Right forelimb (tissue), 1 donor: ENCODE data around the gene HK3.

Experiments used
- DNase-seq: peaks from one replicate; pipeline ENCODE4 v3.0.0-alpha.2; 2018

The HK3 gene

DNA sequence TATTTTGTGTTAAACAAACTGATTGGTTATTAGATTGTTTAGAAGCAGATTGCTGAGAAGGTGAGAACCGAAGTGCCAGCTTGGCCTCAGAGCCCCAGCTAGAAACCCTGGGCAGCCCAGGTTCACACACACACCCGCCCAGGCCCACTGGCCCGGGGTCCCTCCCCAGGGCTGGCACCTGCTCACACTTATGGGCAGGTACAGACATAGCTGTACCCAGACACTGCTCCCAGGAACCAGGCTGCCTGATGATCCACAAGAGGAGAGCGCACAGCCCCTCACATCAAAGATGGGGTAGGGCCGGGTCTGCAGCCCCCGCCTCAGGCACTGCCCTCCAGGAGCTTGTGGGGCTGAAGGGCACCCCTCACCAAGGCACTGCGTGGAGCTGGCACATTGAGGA lies 33.2 kb downstream of the HK3 start:
- no peak for DNase-seq

DNA sequence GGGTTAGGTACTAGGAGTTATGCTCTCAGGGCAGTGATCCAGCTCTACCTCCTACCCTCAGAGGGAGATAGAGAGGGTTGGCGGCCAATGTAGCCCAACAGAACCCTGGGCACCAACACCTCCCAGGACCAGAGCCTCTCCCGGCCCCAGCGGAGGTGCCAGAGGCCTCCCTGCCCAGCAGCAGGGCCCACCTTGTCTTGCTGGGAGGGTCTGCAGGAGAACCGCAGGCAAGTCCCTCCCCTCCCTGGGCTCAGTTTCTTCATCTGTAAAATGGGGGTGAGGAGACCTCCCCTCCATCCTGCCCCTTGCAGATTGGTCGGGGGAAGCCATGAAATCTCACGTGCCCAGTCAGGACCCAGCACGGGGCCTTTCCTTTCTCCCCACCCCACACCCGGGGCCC lies 34.4 kb downstream of the HK3 start:
- no peak for DNase-seq

DNA sequence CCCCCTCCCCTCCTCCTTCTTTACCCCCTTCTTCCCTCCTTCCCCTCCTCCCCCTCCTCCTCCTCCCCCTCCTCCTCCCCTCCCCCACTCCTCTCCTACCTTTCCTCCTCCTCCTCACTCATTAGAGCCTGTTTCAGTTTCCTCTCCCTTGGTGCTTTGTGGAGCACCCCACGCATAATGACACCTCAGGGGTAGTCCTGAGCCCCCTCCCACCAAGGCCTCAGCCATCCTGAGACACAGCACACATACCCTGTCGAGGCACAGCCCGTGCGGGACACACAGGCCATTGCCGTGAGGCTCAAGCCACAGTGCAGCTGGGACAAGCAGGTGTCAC lies 35.4 kb downstream of the HK3 start:
- no peak for DNase-seq

GRCh38 chr5:176863041-176863764 lies 35.9 kb downstream of the HK3 start:
- DNase-seq = no peak

- DNase-seq = no peak
Observed at GRCh38 chr5:176862330-176862995, 36.7 kb downstream of the HK3 start.

DNA sequence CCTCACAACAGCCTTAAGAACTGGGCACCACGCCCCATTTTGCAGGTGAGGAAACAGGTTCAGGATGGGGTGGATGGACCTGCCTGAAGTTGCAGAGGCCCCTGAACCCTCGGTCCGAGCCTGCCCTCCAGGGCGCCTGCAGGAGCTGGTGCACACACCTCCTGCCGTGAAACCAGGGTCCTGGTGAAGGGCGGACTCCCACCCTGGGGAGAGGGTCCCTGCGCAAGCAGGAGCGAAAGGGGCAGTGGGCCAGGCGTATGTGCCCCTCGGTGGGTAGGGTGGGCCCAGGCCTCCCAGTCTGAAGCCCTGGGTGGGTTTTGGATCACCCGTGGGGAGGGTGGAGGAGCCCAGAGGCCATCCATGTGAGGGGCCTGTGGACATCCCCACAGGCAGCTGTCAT lies 37.9 kb downstream of the HK3 start:
- no peak for DNase-seq

DNA sequence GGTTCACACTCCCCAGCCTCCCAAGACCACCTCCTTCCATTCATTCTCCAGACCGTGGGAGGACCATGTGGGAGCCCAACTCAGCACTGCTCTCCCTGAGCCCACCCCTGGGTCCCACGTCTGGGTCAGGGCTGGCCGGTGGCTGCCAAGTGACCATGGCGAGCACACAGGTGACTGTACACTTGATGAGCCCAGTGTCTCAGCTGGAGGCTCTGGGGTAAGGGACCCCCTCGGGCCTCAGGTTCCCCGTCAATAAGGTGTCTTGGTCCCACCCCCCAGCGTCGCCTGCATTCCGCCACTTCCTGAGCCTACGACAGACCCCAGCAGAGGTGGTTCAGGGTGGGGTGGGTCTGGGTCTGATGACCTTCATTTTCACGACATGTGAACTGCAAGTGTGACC lies 38.8 kb downstream of the HK3 start:
- no peak for DNase-seq

DNA sequence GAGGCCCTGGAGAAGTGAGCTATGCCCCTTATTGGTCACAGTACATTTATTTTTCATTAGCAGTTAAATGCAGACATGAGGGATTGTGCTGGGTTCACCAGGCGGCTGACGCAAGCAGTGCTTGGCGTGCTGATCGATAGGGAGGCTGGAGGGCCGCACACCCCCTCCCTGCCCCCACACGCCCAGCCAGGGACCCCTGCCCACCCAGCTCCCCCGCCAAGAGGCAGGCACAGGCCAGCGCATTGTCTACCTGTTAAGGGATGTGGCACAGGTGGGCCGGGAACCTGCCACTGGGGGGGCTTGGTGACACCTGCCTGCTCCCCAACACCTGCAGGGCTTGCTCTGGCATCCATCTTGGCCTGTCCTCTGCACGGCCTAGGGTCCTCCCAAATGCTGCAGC lies 39.2 kb downstream of the HK3 start:
- DNase-seq = no peak

DNA sequence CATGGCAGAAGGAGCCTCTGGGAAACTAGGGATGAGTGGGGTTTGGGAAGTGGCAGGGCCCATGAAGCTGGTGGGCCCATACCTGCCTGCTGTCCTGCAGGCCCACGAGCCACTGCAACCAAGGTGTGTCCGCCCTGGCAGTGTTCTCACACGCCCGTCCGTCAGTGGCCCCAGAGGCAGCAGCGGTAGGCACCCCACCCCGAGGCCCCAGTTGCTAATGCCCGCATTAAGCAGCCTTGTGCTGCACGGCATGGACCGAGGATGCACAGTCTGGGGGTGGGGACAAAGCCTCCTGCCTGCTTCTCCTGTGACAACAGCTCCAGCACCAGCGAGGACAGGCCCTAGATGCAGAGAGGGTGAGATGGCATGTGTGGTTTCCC lies 41.3 kb downstream of the HK3 start:
- DNase-seq = no peak

- no peak for DNase-seq
Observed at GRCh38 chr5:176857216-176857893, 41.8 kb downstream of the HK3 start.

DNA sequence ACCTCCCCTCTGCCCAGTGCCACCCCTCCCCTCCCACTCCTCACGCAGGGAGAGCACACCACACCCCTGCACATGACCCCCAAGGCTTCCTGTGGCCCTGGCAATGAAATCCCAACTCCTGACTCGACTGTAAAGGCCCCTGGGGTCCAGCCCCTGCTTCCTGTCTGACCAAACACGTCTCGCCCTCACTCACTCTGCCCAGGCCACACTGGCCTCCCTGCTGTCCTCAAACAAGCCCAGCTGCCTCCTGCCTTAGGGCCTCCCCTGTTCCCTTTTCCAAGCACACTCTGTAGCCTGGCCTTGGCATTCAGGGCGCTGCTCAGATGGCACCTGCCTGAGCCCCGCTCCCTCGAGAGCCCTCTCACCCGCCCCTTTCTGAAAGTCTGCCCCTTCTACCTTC lies 42.4 kb downstream of the HK3 start:
- no peak for DNase-seq

GRCh38 chr5:176855598-176855997 lies 43.5 kb downstream of the HK3 start:
- DNase-seq = no peak

- no peak for DNase-seq
Observed at GRCh38 chr5:176854164-176854563, 45.0 kb downstream of the HK3 start.

DNA sequence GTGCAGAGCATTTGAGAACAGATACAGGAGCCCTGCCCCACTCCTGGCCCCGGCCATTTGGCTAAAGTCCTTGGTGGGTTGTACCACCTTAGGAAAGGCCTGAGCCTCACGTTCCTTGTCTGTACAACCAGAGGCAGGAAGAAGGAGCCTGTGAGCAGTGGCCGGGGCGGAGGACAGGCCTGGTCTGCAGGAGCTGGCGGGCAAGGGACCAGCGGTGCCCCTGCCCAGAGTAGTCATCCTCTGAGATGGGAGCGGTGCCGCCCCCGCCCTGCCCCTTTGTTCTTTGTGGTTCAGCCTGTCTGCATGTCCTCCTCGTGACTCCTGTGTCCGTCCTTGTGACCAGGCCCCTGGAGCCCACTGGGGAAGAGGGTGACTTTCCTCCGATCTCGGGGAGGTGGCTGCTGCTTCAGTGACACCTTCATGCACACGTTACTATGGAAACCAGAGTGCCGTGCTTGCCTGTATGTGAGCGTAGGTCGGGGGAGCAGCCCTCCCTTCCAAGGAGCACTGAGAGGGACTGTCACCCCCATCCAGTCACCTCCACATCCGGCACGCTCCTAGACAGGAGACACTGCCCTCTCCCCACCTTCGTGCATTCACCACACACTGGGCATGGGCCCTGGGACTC lies 45.9 kb downstream of the HK3 start:
- no peak for DNase-seq

GRCh38 chr5:176851871-176852658 lies 47.1 kb downstream of the HK3 start:
- DNase-seq = no peak

DNA sequence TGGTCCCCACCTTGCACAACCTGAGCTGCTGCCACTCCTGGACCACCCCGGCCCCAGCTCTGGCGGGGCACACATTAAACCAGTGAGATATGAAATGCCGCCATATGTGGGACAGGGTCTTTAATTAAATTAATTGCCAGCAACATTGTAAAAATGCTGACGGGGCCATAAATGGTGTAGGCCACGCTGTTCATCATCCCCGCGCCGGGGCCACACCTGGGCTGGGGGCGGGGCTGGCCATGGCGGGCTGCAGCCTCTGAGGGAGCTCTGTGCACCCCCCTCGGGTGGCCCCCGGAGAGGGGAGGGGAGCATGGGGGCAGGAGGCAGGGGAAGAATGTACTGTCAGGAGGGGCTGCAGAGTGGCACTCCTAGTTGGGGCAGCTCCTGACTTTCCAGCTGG lies 47.8 kb downstream of the HK3 start:
- no peak for DNase-seq

DNA sequence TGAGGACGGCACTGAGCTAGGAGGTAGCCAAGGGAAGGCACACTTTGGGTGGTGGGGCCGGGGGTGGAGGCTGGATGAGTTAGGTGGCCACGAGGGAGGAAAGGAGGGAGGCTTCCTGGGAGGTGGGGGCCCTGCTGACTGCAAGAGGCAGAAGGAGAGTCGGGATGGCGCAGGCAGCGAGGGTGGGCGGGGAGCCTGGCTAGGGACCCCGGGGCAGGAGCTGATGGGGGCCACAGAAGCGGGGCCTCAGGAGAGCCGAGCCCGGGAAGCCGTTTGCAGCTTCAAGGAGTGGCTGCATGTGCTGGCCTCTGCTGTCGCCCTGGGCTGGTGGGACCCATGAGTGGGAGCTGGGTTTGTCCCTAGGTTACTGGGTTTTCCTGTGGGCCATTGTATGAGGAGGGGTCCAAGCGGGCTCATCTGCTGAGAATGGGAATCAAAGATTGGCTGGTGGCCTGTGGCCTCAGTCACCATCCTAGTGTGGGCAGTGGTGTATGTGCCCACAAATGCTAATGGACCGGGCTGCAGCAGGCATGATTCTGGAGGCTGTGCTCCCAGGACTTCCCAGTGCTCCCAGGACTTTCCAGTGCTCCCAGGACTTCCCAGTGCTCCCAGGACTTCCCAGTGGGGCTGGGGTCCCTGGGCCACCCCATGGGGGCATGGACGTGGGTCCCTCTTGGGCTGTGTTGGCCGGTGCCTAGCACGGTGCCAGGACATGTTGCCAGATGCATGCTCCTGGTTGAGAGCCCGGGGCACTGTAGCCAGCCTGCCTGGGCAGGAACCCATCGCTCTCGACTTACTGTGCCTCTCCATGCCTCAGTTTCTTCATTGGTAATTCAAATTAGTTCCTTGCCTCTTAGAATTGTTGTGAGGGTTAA lies 48.5 kb downstream of the HK3 start:
- DNase-seq = no peak

DNA sequence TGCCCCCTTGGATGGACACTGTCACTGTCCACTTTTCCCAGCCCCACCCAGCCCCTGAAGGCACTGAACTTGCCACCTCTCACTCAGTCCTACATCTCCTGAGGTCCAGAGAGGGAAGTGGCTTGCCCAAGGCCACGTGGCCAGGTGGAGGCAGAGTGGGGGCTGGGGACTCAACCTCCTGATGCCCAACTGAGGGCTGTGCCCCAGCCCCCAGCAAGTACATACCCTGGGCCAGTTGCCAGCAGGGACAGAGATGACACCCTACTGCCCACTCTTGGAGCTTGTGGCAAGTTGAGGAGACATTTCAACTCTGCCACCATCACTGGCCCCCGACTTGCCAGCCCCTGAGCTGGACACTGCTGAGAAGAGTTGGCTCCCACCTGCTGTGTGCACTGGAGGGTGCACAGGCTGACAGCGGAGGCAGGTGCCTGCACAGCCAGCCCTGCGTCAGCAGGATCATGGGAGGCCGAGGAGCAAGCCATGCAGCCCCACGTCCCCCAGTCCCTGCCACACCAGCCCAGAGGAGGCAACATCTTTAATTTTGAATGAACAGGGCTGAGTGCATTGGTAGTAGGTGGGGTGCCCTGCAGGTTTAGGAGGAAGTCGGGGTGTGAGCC lies 49.4 kb downstream of the HK3 start:
- DNase-seq = no peak

DNA sequence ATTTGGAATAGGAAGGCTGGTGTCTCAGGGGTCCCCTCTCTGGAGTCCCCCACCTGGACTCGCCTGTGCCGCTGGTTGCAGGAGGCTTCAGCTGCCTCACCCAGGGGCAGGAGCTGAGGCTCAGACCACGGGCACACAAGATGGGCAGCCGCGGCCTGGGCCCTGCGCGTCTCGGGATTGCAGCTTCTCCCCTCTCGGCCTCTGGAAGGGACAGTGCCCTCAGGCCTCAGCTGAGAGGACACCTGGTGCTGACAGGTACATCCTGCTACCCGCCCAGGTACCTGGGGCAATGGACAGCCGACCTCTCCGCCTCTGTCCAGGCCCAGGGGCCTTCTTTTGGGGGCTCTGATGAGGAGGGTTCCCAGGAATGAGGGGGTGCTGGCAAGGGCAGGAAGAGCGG lies 50.5 kb downstream of the HK3 start:
- no peak for DNase-seq

DNA sequence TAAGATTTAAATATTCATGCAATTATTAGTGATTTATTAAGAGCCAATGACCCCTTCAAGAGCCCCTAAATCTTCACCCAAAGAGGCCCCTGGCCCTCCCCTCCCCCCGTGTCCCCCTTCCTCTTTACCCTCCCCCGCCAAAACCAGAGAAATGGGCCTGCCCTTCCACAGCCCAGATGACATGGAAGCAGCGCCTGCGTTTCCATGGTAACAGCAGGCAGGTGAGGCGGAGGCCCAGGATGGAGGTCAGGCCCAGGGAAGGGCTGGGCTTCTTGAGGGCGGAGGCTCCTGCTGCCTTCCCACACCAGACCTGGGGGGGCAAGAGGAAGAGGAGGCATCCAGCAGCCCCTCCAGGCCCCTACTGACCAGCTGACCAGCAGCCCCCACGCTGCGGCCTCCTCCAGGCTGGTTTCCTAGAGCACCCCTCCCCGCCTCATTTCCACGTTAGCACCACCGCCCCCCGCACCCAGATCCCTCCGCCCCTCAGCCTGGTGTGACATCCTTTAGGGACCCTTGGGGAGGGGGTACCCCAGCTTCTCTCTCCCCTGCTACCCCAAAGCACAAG lies 51.3 kb downstream of the HK3 start:
- no peak for DNase-seq

DNA sequence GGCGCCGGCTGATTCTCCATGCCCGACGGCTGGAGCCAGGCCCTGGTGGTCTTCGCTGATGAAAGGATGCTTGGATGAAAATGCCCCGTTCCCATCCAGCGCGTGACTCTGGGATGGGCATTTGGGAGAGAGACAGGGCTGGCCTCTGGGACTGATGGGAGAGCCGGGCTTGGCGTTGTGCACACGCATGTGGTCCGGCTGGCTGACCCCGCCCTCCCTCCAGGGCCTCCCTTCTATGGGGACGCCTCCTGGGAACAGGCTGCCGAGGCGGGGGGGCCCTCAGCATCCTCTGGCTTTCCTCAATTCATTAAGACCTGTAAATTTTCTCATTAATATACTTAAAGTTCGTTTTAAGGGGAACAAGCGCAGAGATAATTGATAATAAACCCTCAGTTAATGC lies 52.0 kb downstream of the HK3 start:
- no peak for DNase-seq
